PC-3 (cell line): ENCODE results near the gene MED12L. TPM values are rescaled to one million over a fixed set of nuclear protein-coding genes. Genes with fewer than 3 reads are reported as not detected.

ENCODE experiments used
- ATAC-seq: fragments of 200-7000 bp; cut with Tn5 transposase; 2 replicates; pipeline ENCODE4 v1.9.1; 2020; ENCODE audit warnings: mild to moderate bottlenecking, moderate library complexity
- BruUV-seq: library from RNA; stranded (reverse); fragments of 400-500 nt; replicated peaks from 2 replicates; lab custom pipeline; 2021; lab: Mats Ljungman, UMichigan
- CTCF ChIA-PET: fragments of 300-600 bp; sonication (Branson Sonifier 250); formaldehyde crosslinking; loops from one replicate; lab custom pipeline; 2022; ENCODE audit warnings: antibody characterized with exemption; lab: Charles Lee
- POLR2A ChIA-PET: fragments of 300-600 bp; sonication (Branson Sonifier 250); formaldehyde crosslinking; loops from one replicate; lab custom pipeline; 2022; ENCODE audit warnings: antibody characterized with exemption; ENCODE audit not compliant: unreplicated experiment; lab: Charles Lee
- DNase-seq: peaks from one replicate; pipeline ENCODE4 v3.0.0-alpha.2; 2015
- H2AFZ ChIP-seq: fragments of 300-600 bp; sonication (generic); 2 replicates; pipeline ENCODE4 v1.6.0; 2016; ENCODE audit warnings: antibody characterized with exemption, low read length
- H3F3A ChIP-seq: fragments of 300-600 bp; sonication (generic); one replicate; pipeline ENCODE4 v1.6.0; 2017; ENCODE audit warnings: antibody characterized with exemption, low read length, control low read depth, mild to moderate bottlenecking; ENCODE audit not compliant: unreplicated experiment
- H3K27ac ChIP-seq: fragments of 300-600 bp; sonication (generic); 2 replicates; pipeline ENCODE4 v1.5.1; 2016; ENCODE audit warnings: mild to moderate bottlenecking, low read length
- H3K27me3 ChIP-seq: fragments of 300-600 bp; sonication (generic); 2 replicates; pipeline ENCODE4 v1.6.1; 2016; ENCODE audit warnings: low read length, mixed read lengths
- H3K36me3 ChIP-seq: fragments of 300-600 bp; sonication (generic); 2 replicates; pipeline ENCODE4 v1.6.1; 2016; ENCODE audit warnings: low read depth, mixed run types, low read length, mixed read lengths
- H3K4me1 ChIP-seq: fragments of 300-600 bp; sonication (generic); 2 replicates; pipeline ENCODE4 v1.5.1; 2016; ENCODE audit warnings: low read length; ENCODE audit not compliant: insufficient read depth
- H3K4me2 ChIP-seq: fragments of 300-600 bp; sonication (generic); 2 replicates; pipeline ENCODE4 v1.6.0; 2016; ENCODE audit warnings: low read length
- H3K4me3 ChIP-seq: fragments of 300-600 bp; sonication (generic); 2 replicates; pipeline ENCODE4 v1.5.1; 2016; ENCODE audit warnings: mild to moderate bottlenecking, low read length, mixed read lengths
- H3K79me2 ChIP-seq: fragments of 300-600 bp; sonication (generic); 2 replicates; pipeline ENCODE4 v1.6.1; 2017; ENCODE audit warnings: low read length, mixed read lengths
- H3K9ac ChIP-seq: fragments of 300-600 bp; sonication (generic); 2 replicates; pipeline ENCODE4 v1.6.0; 2016; ENCODE audit warnings: mild to moderate bottlenecking, low read length
- H3K9me2 ChIP-seq: fragments of 300-600 bp; sonication (generic); replicated peaks from 2 replicates; pipeline ENCODE4 v1.6.1; 2016; ENCODE audit warnings: mixed run types, low read length, mixed read lengths
- H3K9me3 ChIP-seq: fragments of 300-600 bp; sonication (generic); 2 replicates; pipeline ENCODE4 v1.6.1; 2016; ENCODE audit warnings: low read length, mixed read lengths
- H4K20me1 ChIP-seq: fragments of 300-600 bp; sonication (generic); 2 replicates; pipeline ENCODE4 v1.6.1; 2016; ENCODE audit warnings: low read length, mixed read lengths
- EZH2 ChIP-seq: fragments of 300-600 bp; sonication (generic); IDR thresholded peaks from one replicate; pipeline ENCODE4 v1.6.1; 2017; ENCODE audit warnings: antibody characterized with exemption, mild to moderate bottlenecking, low read length; ENCODE audit not compliant: unreplicated experiment
- EZH2phosphoT487 ChIP-seq: fragments of 300-600 bp; sonication (generic); IDR thresholded peaks from 2 replicates; pipeline ENCODE4 v1.6.1; 2018; ENCODE audit warnings: mild to moderate bottlenecking, antibody characterized with exemption, low read length, borderline replicate concordance
- intact Hi-C: fragments of 100-400 bp; cut with micrococcal nuclease; formaldehyde crosslinking; loops from 2 replicates; pipeline ENCODE4 v1.9.0; 2023
- total RNA-seq: library from RNA; depleted of rRNA; stranded (reverse); fragments of >200 nt; gene quantifications from 2 replicates; pipeline ENCODE4 v1.2.3, GENCODE V29; 2014
- TF ChIP-seq, protein P1 (sequence below): fragments of 300-600 bp; sonication (generic); conservative IDR thresholded peaks from 2 replicates; pipeline ENCODE4 v1.5.1; 2017; ENCODE audit warnings: antibody characterized with exemption, low read depth, mild to moderate bottlenecking, low read length

Gene MED12L
- total RNA-seq, 1 experiment from 2014 or later: 0.55 TPM

- H3K27ac ChIP-seq: no peak overlapping the region
- TF ChIP-seq, protein P1, sequence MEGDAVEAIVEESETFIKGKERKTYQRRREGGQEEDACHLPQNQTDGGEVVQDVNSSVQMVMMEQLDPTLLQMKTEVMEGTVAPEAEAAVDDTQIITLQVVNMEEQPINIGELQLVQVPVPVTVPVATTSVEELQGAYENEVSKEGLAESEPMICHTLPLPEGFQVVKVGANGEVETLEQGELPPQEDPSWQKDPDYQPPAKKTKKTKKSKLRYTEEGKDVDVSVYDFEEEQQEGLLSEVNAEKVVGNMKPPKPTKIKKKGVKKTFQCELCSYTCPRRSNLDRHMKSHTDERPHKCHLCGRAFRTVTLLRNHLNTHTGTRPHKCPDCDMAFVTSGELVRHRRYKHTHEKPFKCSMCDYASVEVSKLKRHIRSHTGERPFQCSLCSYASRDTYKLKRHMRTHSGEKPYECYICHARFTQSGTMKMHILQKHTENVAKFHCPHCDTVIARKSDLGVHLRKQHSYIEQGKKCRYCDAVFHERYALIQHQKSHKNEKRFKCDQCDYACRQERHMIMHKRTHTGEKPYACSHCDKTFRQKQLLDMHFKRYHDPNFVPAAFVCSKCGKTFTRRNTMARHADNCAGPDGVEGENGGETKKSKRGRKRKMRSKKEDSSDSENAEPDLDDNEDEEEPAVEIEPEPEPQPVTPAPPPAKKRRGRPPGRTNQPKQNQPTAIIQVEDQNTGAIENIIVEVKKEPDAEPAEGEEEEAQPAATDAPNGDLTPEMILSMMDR: no peak
- TF ChIP-seq EZH2 (no peak), EZH2phosphoT487 (no peak)
- H3K36me3 ChIP-seq: no peaks in the 10 kb centered on the region
- ChIA-PET CTCF (no interaction called here), POLR2A (no interaction called here)
- H3F3A ChIP-seq: no peaks in the 10 kb centered on the region
- no peak for ATAC-seq
- H3K4me1 ChIP-seq: peaks cover 2% of the 10 kb centered on the region; the same call in 1 of the 2 replicates
- no peak overlapping the region for H3K4me3 ChIP-seq
- H3K4me2 ChIP-seq: no peak overlapping the region
- no peak overlapping the region for H2AFZ ChIP-seq
- no peaks in the 10 kb centered on the region for H3K27me3 ChIP-seq
- H4K20me1 ChIP-seq: no peaks in the 10 kb centered on the region
- no TSS peak for BruUV-seq
- H3K9me3 ChIP-seq: no peaks in the 10 kb centered on the region
- no peaks in the 10 kb centered on the region for H3K79me2 ChIP-seq
- H3K9me2 ChIP-seq: no peaks in the 10 kb centered on the region
- DNase-seq: no peak
- H3K9ac ChIP-seq: no peak overlapping the region
- intact Hi-C loops: no loop called here
Measured at GRCh38 chr3:151213151-151213550, 127.7 kb downstream of the MED12L start.

DNA sequence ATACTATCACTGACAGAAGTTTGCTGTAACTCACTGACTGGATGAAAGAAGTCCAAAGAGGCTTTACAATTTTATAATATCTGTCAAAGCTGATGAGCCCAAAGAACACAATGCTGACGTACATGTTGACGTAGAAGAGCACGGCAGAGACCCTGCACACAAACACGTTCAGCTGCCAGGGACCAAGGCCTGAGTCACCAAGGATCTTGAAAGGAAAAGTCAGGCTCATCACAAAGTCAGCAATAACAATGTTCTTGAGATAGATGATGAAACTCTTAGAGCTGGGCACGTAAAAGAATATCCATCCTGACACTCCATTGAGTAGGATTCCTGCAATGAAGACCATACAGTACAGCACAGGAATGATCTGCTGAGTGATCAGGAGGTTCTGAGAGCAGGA is 128.4 kb downstream of the MED12L start:
- no peak overlapping the region for H3K27ac ChIP-seq
- intact Hi-C loops: no loop called here
- TF ChIP-seq, protein P1: no peak
- TF ChIP-seq EZH2phosphoT487 (no peak), EZH2 (no peak)
- no peaks in the 10 kb centered on the region for H3K79me2 ChIP-seq
- no peak for DNase-seq
- no TSS peak for BruUV-seq
- no peak for ATAC-seq
- no peaks in the 10 kb centered on the region for H3K9me3 ChIP-seq
- no peak overlapping the region for H2AFZ ChIP-seq
- H3K4me2 ChIP-seq: no peak overlapping the region
- no peak overlapping the region for H3K9ac ChIP-seq
- ChIA-PET CTCF (no interaction called here), POLR2A (no interaction called here)
- H3K36me3 ChIP-seq: no peaks in the 10 kb centered on the region
- no peak overlapping the region for H3K4me3 ChIP-seq
- no peaks in the 10 kb centered on the region for H4K20me1 ChIP-seq
- no peaks in the 10 kb centered on the region for H3K9me2 ChIP-seq
- H3K4me1 ChIP-seq: peaks cover 5% of the 10 kb centered on the region
- no peaks in the 10 kb centered on the region for H3F3A ChIP-seq
- no peaks in the 10 kb centered on the region for H3K27me3 ChIP-seq

DNA sequence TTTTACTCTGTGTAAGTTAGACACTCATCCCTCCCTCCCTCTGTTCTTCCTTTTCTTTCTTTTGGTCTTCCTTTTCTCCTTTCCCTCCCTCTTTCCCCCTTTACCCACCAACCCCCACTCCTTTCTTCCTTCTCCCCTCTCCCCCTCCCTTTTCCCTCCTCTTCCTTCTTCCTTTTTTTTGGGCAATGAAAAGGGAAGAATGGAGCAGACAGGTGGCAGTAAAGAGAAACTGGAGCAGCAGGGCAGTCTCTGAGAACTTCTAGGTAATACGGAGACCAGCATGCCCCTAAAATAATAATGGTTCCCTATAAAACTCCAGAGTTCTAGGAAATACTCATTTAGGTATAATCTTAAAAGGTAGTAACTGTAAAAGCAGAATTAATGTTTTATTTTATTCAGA is 129.0 kb downstream of the MED12L start:
- Histone ChIP-seq H3K27me3 (no peaks in the 10 kb centered on the region), H3F3A (no peaks in the 10 kb centered on the region), H3K9me2 (no peaks in the 10 kb centered on the region), H3K27ac (no peak overlapping the region), H3K79me2 (no peaks in the 10 kb centered on the region), H3K4me3 (no peak overlapping the region), H2AFZ (no peak overlapping the region), H3K9me3 (no peaks in the 10 kb centered on the region), H3K9ac (no peak overlapping the region), H4K20me1 (no peaks in the 10 kb centered on the region), H3K4me2 (no peak overlapping the region), H3K36me3 (no peaks in the 10 kb centered on the region), H3K4me1 (peaks cover 10% of the 10 kb centered on the region)
- ChIA-PET CTCF (no interaction called here), POLR2A (no interaction called here)
- ATAC-seq (no peak), DNase-seq (no peak)
- TF ChIP-seq EZH2: no peak
- TF ChIP-seq, protein P1: peak; percentile 39
- BruUV-seq: no TSS peak
- intact Hi-C loops: no loop called here
